Activated CD8-positive, alpha-beta memory T cell treated with anti-CD3 and anti-CD28 coated beads, Interleukin-2, amount 10 ng/mL, durations not matched to agents 7 days and 5 days (primary cell): ENCODE data around the gene FAXC. TPM values are rescaled to one million over a fixed set of nuclear protein-coding genes. Genes with fewer than 3 reads are reported as not detected.

Source experiments
- ATAC-seq: fragments of 150-1000 bp; cut with Tn5 transposase; one replicate; pipeline ENCODE4 v1.10.0; 2021; ENCODE audit warnings: moderate library complexity
- CTCF ChIA-PET: fragments of 350-600 bp; sonication (Branson Sonifier 250); formaldehyde crosslinking; loops from one replicate; lab custom pipeline; 2021; ENCODE audit warnings: antibody characterized with exemption; lab: Charles Lee
- DNase-seq: peaks from one replicate; pipeline ENCODE4 v3.0.0-alpha.2; 2020
- H3K27ac Mint-ChIP-seq: one replicate; pipeline ENCODE4 v1.8.0; 2021; ENCODE audit warnings: mild to moderate bottlenecking, mixed read lengths
- H3K27me3 Mint-ChIP-seq: one replicate; pipeline ENCODE4 v1.8.0; 2021; ENCODE audit warnings: mixed read lengths
- H3K36me3 Mint-ChIP-seq: one replicate; pipeline ENCODE4 v1.8.0; 2021; ENCODE audit warnings: mild to moderate bottlenecking, mixed read lengths
- H3K4me1 Mint-ChIP-seq: one replicate; pipeline ENCODE4 v1.8.0; 2021; ENCODE audit warnings: mixed read lengths
- H3K4me3 Mint-ChIP-seq: one replicate; pipeline ENCODE4 v1.8.0; 2021; ENCODE audit warnings: mild to moderate bottlenecking, moderate library complexity, mixed read lengths
- H3K9me3 Mint-ChIP-seq: one replicate; pipeline ENCODE4 v1.8.0; 2022; ENCODE audit warnings: low read depth, mixed read lengths
- total RNA-seq, 2 experiments: library from RNA; stranded (reverse); gene quantifications; one replicate each; pipeline ENCODE4 v1.2.3, GENCODE V29; 2021

Gene FAXC
- total RNA-seq = under 1 TPM in 1 of 2 experiments, not detected in 1; 0.30 TPM

- no peak within 1 kb of the TSS for H3K27ac Mint-ChIP-seq
Observed at GRCh38 chr6:99349171-99350141, at the start of gene FAXC. FAXC (minus strand) TSS chr6:99349674; CDS start chr6:99349372, 302 bp downstream.

GRCh38 chr6:99397287-99397686, 47.8 kb upstream of the FAXC start:
- ATAC-seq = no peak
- CTCF ChIA-PET = interaction anchor here (4.3 kb wide), 1 partner anchor 66 kb away, joined by 17 read pairs; no protein-coding TSS in a partner anchor
- Mint-ChIP-seq H3K4me1 (peaks cover 16% of the 10 kb centered on the region), H3K36me3 (peaks cover 22% of the 10 kb centered on the region), H3K9me3 (no peaks in the 10 kb centered on the region), H3K4me3 (no peak overlapping the region), H3K27me3 (no peaks in the 10 kb centered on the region), H3K27ac (no peak overlapping the region)
- no peak for DNase-seq

More at GRCh38 chr6:99349171-99350141, at the start of gene FAXC:
- peaks cover 5% of the 10 kb centered on the region for H3K4me1 Mint-ChIP-seq
- peak within 1 kb of the TSS; percentile 42 for H3K4me3 Mint-ChIP-seq
- H3K27me3 Mint-ChIP-seq = peaks cover 76% of the 10 kb centered on the region
- CTCF ChIA-PET = interaction anchor here (1.5 kb wide), 1 partner anchor 19 kb away, joined by 5 read pairs; no protein-coding TSS in a partner anchor
- ATAC-seq (peak; percentile 67), DNase-seq (no peak)
- H3K9me3 Mint-ChIP-seq = no peaks in the 10 kb centered on the region
- no peaks in the 10 kb centered on the region for H3K36me3 Mint-ChIP-seq

GRCh38 chr6:99393698-99394531, 44.4 kb upstream of the FAXC start, which contains the start of gene COQ3:
COQ3 (minus strand) TSS chr6:99394195; CDS start chr6:99394179, 16 bp downstream.
- H3K9me3 Mint-ChIP-seq = no peaks in the 10 kb centered on the region
- H3K27ac Mint-ChIP-seq = peak within 1 kb of the TSS; percentile 91
- CTCF ChIA-PET = interaction anchor here (0.7 to 4.3 kb wide), 13 partner anchors 9 to 154 kb away, joined by 3 to 17 read pairs (median 3); no protein-coding TSS in a partner anchor
- H3K4me1 Mint-ChIP-seq = peaks cover 11% of the 10 kb centered on the region
- DNase-seq = peak; percentile 76
- peak; percentile 89 for ATAC-seq
- peaks cover 2% of the 10 kb centered on the region for H3K36me3 Mint-ChIP-seq
- H3K4me3 Mint-ChIP-seq = peak within 1 kb of the TSS; percentile 90
- H3K27me3 Mint-ChIP-seq = no peaks in the 10 kb centered on the region

GRCh38 chr6:99393366-99393697, 43.9 kb upstream of the FAXC start:
- CTCF ChIA-PET = interaction anchor here (0.7 to 4.3 kb wide), 11 partner anchors 9 to 154 kb away, joined by 3 to 17 read pairs (median 3); no protein-coding TSS in a partner anchor
- Mint-ChIP-seq H3K9me3 (no peaks in the 10 kb centered on the region), H3K36me3 (peaks cover 2% of the 10 kb centered on the region), H3K27me3 (no peaks in the 10 kb centered on the region), H3K4me1 (peaks cover 11% of the 10 kb centered on the region), H3K4me3 (peak overlapping the region; percentile 90), H3K27ac (peak overlapping the region; percentile 91)
- DNase-seq (no peak), ATAC-seq (peak; percentile 16)

- ATAC-seq (no peak), DNase-seq (no peak)
- Mint-ChIP-seq H3K36me3 (no peaks in the 10 kb centered on the region), H3K9me3 (no peaks in the 10 kb centered on the region), H3K27me3 (no peaks in the 10 kb centered on the region), H3K4me3 (no peak overlapping the region), H3K27ac (no peak overlapping the region), H3K4me1 (peaks cover 12% of the 10 kb centered on the region)
- CTCF ChIA-PET = no interaction called here
Observed at GRCh38 chr6:99390896-99391295, 41.4 kb upstream of the FAXC start.

GRCh38 chr6:99384507-99384906, 35.0 kb upstream of the FAXC start:
- DNase-seq (no peak), ATAC-seq (no peak)
- CTCF ChIA-PET = no interaction called here
- no peak overlapping the region for H3K27ac Mint-ChIP-seq
- H3K4me1 Mint-ChIP-seq = peaks cover 1% of the 10 kb centered on the region
- H3K9me3 Mint-ChIP-seq = no peaks in the 10 kb centered on the region
- no peak overlapping the region for H3K4me3 Mint-ChIP-seq
- no peaks in the 10 kb centered on the region for H3K27me3 Mint-ChIP-seq
- peaks cover 1% of the 10 kb centered on the region for H3K36me3 Mint-ChIP-seq

GRCh38 chr6:99378636-99379035, 29.2 kb upstream of the FAXC start:
- CTCF ChIA-PET = interaction anchor here (0.9 to 2.5 kb wide), 3 partner anchors 15 to 48 kb away, joined by 4 to 6 read pairs (median 4); partner anchors contain the start of gene COQ3
- DNase-seq (no peak), ATAC-seq (peak; percentile 16)
- Mint-ChIP-seq H3K4me1 (peaks cover 3% of the 10 kb centered on the region), H3K27ac (no peak overlapping the region), H3K9me3 (no peaks in the 10 kb centered on the region), H3K27me3 (no peaks in the 10 kb centered on the region), H3K4me3 (no peak overlapping the region), H3K36me3 (peaks cover 1% of the 10 kb centered on the region)

GRCh38 chr6:99369533-99369932, 20.1 kb upstream of the FAXC start:
- CTCF ChIA-PET = no interaction called here
- Mint-ChIP-seq H3K36me3 (no peaks in the 10 kb centered on the region), H3K9me3 (no peaks in the 10 kb centered on the region), H3K4me1 (peaks cover under 1% of the 10 kb centered on the region), H3K27me3 (no peaks in the 10 kb centered on the region), H3K27ac (no peak overlapping the region), H3K4me3 (no peak overlapping the region)
- ATAC-seq (no peak), DNase-seq (no peak)

GRCh38 chr6:99366852-99367251, 17.4 kb upstream of the FAXC start:
- Mint-ChIP-seq H3K9me3 (no peaks in the 10 kb centered on the region), H3K27ac (no peak overlapping the region), H3K36me3 (no peaks in the 10 kb centered on the region), H3K4me1 (peaks cover 18% of the 10 kb centered on the region), H3K4me3 (no peak overlapping the region), H3K27me3 (peaks cover 2% of the 10 kb centered on the region)
- CTCF ChIA-PET = no interaction called here
- no peak for DNase-seq
- no peak for ATAC-seq

GRCh38 chr6:99364026-99364425, 14.6 kb upstream of the FAXC start:
- CTCF ChIA-PET = interaction anchor here (0.9 to 1.5 kb wide), 6 partner anchors 9 to 60 kb away, joined by 3 to 5 read pairs (median 3); no protein-coding TSS in a partner anchor

GRCh38 chr6:99362678-99363268, 13.3 kb upstream of the FAXC start:
- Mint-ChIP-seq H3K27ac (no peak overlapping the region), H3K4me3 (no peak overlapping the region), H3K36me3 (no peaks in the 10 kb centered on the region), H3K4me1 (peaks cover 20% of the 10 kb centered on the region), H3K9me3 (no peaks in the 10 kb centered on the region), H3K27me3 (peaks cover 31% of the 10 kb centered on the region)
- no peak for DNase-seq
- CTCF ChIA-PET = interaction anchor here (1.3 kb wide), 1 partner anchor 12 kb away, joined by 3 read pairs; no protein-coding TSS in a partner anchor
- ATAC-seq = peak; percentile 47

More at GRCh38 chr6:99364026-99364425, 14.6 kb upstream of the FAXC start:
- H3K4me1 Mint-ChIP-seq = peaks cover 20% of the 10 kb centered on the region
- peak; percentile 85 for ATAC-seq
- H3K4me3 Mint-ChIP-seq = no peak overlapping the region
- DNase-seq = no peak
- peak overlapping the region; percentile 45 for H3K27ac Mint-ChIP-seq
- no peaks in the 10 kb centered on the region for H3K9me3 Mint-ChIP-seq
- H3K36me3 Mint-ChIP-seq = no peaks in the 10 kb centered on the region
- H3K27me3 Mint-ChIP-seq = peaks cover 25% of the 10 kb centered on the region

GRCh38 chr6:99359800-99360199, 10.3 kb upstream of the FAXC start:
- Mint-ChIP-seq H3K9me3 (no peaks in the 10 kb centered on the region), H3K36me3 (no peaks in the 10 kb centered on the region), H3K4me1 (peaks cover 20% of the 10 kb centered on the region), H3K27me3 (peaks cover 55% of the 10 kb centered on the region), H3K27ac (no peak overlapping the region), H3K4me3 (no peak overlapping the region)
- ATAC-seq = no peak
- CTCF ChIA-PET = no interaction called here
- DNase-seq = no peak
